ENCODE measurements around the gene PDZD2.

- TF ChIP-seq POLR2A (IDR thresholded peaks at IDR 0.05) (no peak), POLR2AphosphoS5 (IDR thresholded peaks at IDR 0.05; ENCODE audit: insufficient read depth in 1 of 2, low read depth in 1 of 2) (no peak), CTCF (IDR thresholded peaks at IDR 0.05) (no peak)
Measured at GRCh38 chr5:32018476-32019436, 379.8 kb downstream of the PDZD2 start.

Measured in vagina (tissue), 2 donors.